NCI-H1105 (cell line): ENCODE results near the gene RBFOX2.
"Not testable (repeated sequence)": the region's sequence is repeated elsewhere in the genome, so short reads cannot be mapped to it uniquely, and the experiment has no call there.

Experiments used
- DNase-seq: peaks from one replicate; lab custom pipeline; 2025; lab: John Stamatoyannopoulos, UW

RBFOX2 gene

DNA sequence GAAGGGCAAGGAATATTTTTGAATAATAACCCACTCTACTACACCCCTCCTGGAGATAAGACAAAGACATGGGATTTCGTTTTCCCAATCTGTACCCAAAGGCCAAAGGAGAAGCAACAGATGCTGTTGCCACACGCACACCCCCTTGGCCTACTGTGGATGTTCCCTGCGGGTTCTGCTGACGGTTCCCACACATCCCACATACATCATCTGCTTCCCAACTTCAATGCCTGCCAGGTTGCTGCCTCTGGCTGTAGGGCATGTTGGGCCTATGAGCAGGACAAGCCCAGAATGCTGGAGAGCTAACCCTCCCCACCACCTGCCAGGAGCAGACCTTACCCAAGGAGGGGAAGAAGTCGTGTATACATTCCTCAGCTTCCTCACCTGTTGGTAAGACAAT lies 13.6 kb upstream of the RBFOX2 start:
- no peak for DNase-seq

- DNase-seq = no peak
Observed at GRCh38 chr22:36039125-36039524, 10.5 kb upstream of the RBFOX2 start.

GRCh38 chr22:36037102-36037758 lies 8.6 kb upstream of the RBFOX2 start:
- no peak for DNase-seq

- peak; percentile 32 for DNase-seq
Observed at GRCh38 chr22:36036167-36036624, 7.6 kb upstream of the RBFOX2 start.

- DNase-seq = no peak
Observed at GRCh38 chr22:36032611-36033010, 4.0 kb upstream of the RBFOX2 start.

- no peak for DNase-seq
Observed at GRCh38 chr22:36029406-36029755, 757 bp upstream of the RBFOX2 start.

GRCh38 chr22:36027935-36028645 lies 534 bp downstream of the RBFOX2 start:
- DNase-seq = peak; percentile 40

- DNase-seq = no peak
Observed at GRCh38 chr22:36027579-36027934, 1.1 kb downstream of the RBFOX2 start.

- no peak for DNase-seq
Observed at GRCh38 chr22:36026741-36027140, 1.9 kb downstream of the RBFOX2 start.

DNA sequence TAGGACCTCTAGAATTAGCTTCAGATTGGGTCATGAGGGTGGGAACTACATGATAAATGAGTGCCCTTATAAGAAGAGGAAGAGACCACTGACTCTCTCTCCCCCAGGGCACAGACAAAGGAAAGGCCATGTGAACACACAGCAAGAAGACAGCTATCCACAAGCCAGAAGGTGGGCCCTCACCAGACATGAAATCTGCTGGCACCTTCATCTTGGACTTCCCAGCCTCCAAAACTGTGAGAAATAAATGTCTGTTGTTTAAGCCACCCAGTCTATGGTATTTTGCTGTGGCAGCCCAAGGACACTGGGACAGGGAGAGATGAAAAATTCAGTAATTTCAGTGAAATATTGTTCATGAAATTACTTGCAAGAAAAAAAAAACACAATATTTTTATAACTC lies 5.9 kb downstream of the RBFOX2 start:
- no peak for DNase-seq

GRCh38 chr22:36022162-36022561 lies 6.5 kb downstream of the RBFOX2 start:
- DNase-seq = no peak

DNA sequence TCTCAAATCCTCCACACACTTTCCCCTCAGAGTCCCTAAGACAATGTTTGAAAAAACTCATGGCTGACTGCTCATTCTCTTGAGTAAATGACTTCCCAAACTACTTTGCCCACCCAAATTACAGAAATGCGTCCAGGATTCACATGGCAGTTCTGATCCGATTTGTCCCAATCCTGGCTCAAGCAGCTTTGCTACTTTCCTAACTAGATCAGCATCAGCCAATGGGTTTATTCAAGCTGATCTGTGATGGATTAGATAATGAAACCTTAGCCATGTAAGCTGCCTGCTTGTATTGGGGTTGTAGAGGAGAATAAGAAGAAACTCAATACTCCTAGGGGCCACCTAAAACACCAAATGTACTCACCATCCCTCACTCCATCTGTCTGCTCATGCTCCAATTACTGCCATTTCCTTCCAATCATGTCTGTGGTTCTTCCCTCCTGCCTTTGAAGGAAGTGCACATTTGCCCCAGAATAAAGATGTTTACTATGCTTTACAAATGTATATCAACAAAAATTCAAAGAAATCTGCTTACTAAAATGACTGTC lies 6.9 kb downstream of the RBFOX2 start:
- DNase-seq = no peak

DNA sequence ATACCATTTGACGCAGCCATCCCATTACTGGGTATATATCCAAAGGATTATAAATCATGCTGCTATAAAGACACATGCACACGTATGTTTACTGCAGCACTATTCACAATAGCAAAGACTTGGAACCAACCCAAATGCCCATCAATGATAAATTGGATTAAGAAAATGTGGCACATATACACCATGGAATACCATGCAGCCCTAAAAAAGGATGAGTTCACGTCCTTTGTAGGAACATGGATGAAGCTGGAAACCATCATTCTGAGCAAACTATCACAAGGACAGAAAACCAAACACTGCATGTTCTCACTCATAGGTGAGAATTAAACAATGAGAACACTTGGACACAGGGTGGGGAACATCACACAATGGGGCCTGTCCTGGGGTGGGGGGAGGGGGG lies 7.8 kb downstream of the RBFOX2 start:
- not testable (repeated sequence) for DNase-seq

DNA sequence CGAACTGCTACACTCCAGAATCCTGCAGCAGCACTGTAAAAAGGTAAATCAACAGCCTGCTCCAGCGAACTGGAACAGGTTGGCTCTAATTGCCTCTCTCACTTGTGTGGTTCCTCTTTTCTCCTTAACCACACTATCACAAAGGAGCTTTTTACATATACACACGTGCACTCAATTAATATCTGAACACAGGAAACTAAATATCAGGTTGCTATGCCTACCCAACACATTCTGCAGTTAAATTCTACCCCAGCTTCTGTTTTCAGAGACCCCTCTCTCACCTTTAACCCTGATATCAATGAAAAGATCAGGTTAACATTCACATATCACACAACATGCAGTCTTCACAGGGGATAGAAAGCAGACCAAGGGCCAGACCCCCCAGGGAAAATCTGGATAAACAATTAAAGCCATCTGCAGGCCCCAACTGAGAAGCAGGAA lies 11.0 kb downstream of the RBFOX2 start:
- peak; percentile 37 for DNase-seq

- no peak for DNase-seq
Observed at GRCh38 chr22:36016684-36017083, 11.9 kb downstream of the RBFOX2 start.

- DNase-seq = no peak
Observed at GRCh38 chr22:36015811-36016529, 12.7 kb downstream of the RBFOX2 start.

- no peak for DNase-seq
Observed at GRCh38 chr22:36015155-36015810, 13.3 kb downstream of the RBFOX2 start.

DNA sequence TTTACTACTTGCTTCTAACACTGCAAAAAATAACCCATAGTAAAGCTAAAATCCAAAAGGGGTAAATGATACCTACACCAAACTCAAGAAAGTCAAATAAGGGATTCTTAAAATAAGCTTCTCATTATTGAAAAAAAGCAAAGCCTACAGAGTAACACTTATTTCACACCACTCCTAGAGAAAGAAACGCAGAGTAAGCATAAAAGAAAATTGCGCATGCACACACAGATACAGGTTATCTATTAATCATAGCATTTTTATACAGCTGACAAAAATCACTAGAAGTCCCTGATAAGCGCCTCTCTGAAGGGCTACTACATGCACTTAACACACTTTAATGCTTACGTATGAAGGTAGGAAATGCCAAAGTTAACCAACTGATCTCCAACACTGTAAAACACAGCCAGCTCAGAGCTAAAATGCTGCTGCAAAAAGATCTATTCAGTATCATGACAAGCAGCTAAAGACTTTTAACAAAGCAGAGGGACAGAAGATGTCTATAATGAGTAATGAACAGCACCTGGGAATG lies 14.0 kb downstream of the RBFOX2 start:
- no peak for DNase-seq

- no peak for DNase-seq
Observed at GRCh38 chr22:36012332-36012731, 16.3 kb downstream of the RBFOX2 start.

DNA sequence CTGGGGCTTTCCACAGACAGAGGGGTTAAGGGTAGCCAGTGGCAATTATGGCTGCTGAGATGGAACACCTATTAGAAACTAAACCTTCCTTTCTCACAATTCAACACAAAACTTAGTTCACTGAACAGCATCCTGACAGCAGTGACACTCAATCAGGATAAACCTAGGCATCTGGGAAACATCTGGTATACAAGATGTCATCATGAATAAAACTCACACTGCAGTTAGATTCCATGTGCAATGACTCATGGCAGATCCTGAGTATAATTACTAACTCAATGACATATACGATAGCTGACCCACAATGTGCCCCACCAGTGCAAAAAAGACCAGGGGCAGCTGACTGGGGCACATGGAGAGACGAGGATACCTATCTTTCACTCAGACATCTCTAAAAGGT lies 17.7 kb downstream of the RBFOX2 start:
- DNase-seq = no peak

GRCh38 chr22:36010090-36010489 lies 18.5 kb downstream of the RBFOX2 start:
- DNase-seq = peak; percentile 19

DNA sequence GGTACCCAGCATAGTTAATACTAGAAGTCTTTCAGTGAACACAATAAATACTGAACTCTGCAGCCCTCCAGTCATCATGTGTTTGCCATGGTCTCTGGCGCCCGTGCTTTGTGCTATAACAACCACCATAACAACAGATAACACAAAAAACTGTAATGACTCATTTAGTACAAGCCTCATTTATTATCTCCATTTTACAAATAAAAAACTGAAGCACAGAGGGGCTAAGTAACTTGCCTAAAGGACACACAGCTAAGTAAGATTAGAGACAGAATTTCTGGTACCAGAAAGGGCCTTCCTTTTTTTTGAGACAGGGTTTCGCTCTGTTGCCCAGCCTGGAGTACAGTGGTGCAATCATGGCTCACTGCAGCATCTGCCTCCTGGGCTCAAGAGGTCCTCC lies 19.5 kb downstream of the RBFOX2 start:
- no peak for DNase-seq
